ENCODE measurements around the gene DIAPH2. TPM values are rescaled to one million over a fixed set of nuclear protein-coding genes. Genes with fewer than 3 reads are reported as not detected.

DIAPH2 gene
- total and polyA plus RNA-seq, 2 donors from 2014 or later: 2.1 to 15.0 TPM

GRCh38 chrX:96764864-96765263, 80.2 kb downstream of the DIAPH2 start:
- TF ChIP-seq CTCF (IDR thresholded peaks at IDR 0.05; ENCODE audit: borderline replicate concordance, extremely low read depth, insufficient read depth): no peak
- no peaks in the 10 kb centered on the region for H3K27me3 ChIP-seq (ENCODE audit: control insufficient read depth, insufficient read depth, low read length)
- no peak for FAIRE-seq
- H3K36me3 ChIP-seq (ENCODE audit: control insufficient read depth in 2 of 3, insufficient read depth in 3 of 3, low read length in 3 of 3): no peaks in the 10 kb centered on the region
- intact Hi-C loops (cut with DNase I): no loop called here
- no peak overlapping the region for H3K9ac ChIP-seq (ENCODE audit: low read length in 3 of 3)
- no peak overlapping the region for H3K27ac ChIP-seq (ENCODE audit: low read depth in 2 of 2, low read length in 2 of 2)
- no peaks in the 10 kb centered on the region for H3K9me3 ChIP-seq (ENCODE audit: control insufficient read depth in 2 of 3, insufficient read depth in 1 of 3, low read length in 3 of 3)
- DNase-seq: no peak
- H3K4me3 ChIP-seq (ENCODE audit: low read length in 3 of 3): no peak overlapping the region
- no peaks in the 10 kb centered on the region for H3K4me1 ChIP-seq (ENCODE audit: control insufficient read depth in 2 of 3, insufficient read depth in 2 of 3, low read depth in 1 of 3, low read length in 3 of 3)

- Histone ChIP-seq H3K9ac (ENCODE audit: low read length in 3 of 3) (no peak overlapping the region), H3K27me3 (ENCODE audit: control insufficient read depth, insufficient read depth, low read length) (no peaks in the 10 kb centered on the region), H3K4me1 (ENCODE audit: control insufficient read depth in 2 of 3, insufficient read depth in 2 of 3, low read depth in 1 of 3, low read length in 3 of 3) (no peaks in the 10 kb centered on the region), H3K9me3 (ENCODE audit: control insufficient read depth in 2 of 3, insufficient read depth in 1 of 3, low read length in 3 of 3) (no peaks in the 10 kb centered on the region), H3K27ac (ENCODE audit: low read depth in 2 of 2, low read length in 2 of 2) (no peak overlapping the region), H3K36me3 (ENCODE audit: control insufficient read depth in 2 of 3, insufficient read depth in 3 of 3, low read length in 3 of 3) (no peaks in the 10 kb centered on the region), H3K4me3 (ENCODE audit: low read length in 3 of 3) (no peak overlapping the region)
- DNase-seq (peak in 2 of 5 donors; percentile 15 to 22), FAIRE-seq (peak; percentile 98)
- TF ChIP-seq CTCF (IDR thresholded peaks at IDR 0.05; ENCODE audit: borderline replicate concordance, extremely low read depth, insufficient read depth): peak; percentile 27
- intact Hi-C loops (cut with DNase I): no loop called here
Measured at GRCh38 chrX:96770315-96770714, 85.7 kb downstream of the DIAPH2 start.

- no peak overlapping the region for H3K27ac ChIP-seq (ENCODE audit: low read depth in 2 of 2, low read length in 2 of 2)
- intact Hi-C loops (cut with DNase I): no loop called here
- H3K4me1 ChIP-seq (ENCODE audit: control insufficient read depth in 2 of 3, insufficient read depth in 2 of 3, low read depth in 1 of 3, low read length in 3 of 3): no peaks in the 10 kb centered on the region
- H3K36me3 ChIP-seq (ENCODE audit: control insufficient read depth in 2 of 3, insufficient read depth in 3 of 3, low read length in 3 of 3): no peaks in the 10 kb centered on the region
- no peaks in the 10 kb centered on the region for H3K9me3 ChIP-seq (ENCODE audit: control insufficient read depth in 2 of 3, insufficient read depth in 1 of 3, low read length in 3 of 3)
- DNase-seq: no peak
- no peak for FAIRE-seq
- no peaks in the 10 kb centered on the region for H3K27me3 ChIP-seq (ENCODE audit: control insufficient read depth, insufficient read depth, low read length)
- TF ChIP-seq CTCF (IDR thresholded peaks at IDR 0.05; ENCODE audit: borderline replicate concordance, extremely low read depth, insufficient read depth): no peak
- no peak overlapping the region for H3K4me3 ChIP-seq (ENCODE audit: low read length in 3 of 3)
- no peak overlapping the region for H3K9ac ChIP-seq (ENCODE audit: low read length in 3 of 3)
Measured at GRCh38 chrX:96771486-96771885, 86.8 kb downstream of the DIAPH2 start.

GRCh38 chrX:96774116-96774515, 89.5 kb downstream of the DIAPH2 start:
- H3K4me1 ChIP-seq (ENCODE audit: control insufficient read depth in 2 of 3, insufficient read depth in 2 of 3, low read depth in 1 of 3, low read length in 3 of 3): no peaks in the 10 kb centered on the region
- H3K4me3 ChIP-seq (ENCODE audit: low read length in 3 of 3): no peak overlapping the region
- no peaks in the 10 kb centered on the region for H3K27me3 ChIP-seq (ENCODE audit: control insufficient read depth, insufficient read depth, low read length)
- DNase-seq (peak in 1 of 5 donors; percentile 0), FAIRE-seq (peak; percentile 79)
- H3K9me3 ChIP-seq (ENCODE audit: control insufficient read depth in 2 of 3, insufficient read depth in 1 of 3, low read length in 3 of 3): no peaks in the 10 kb centered on the region
- no peak overlapping the region for H3K9ac ChIP-seq (ENCODE audit: low read length in 3 of 3)
- intact Hi-C loops (cut with DNase I): no loop called here
- no peaks in the 10 kb centered on the region for H3K36me3 ChIP-seq (ENCODE audit: control insufficient read depth in 2 of 3, insufficient read depth in 3 of 3, low read length in 3 of 3)
- H3K27ac ChIP-seq (ENCODE audit: low read depth in 2 of 2, low read length in 2 of 2): no peak overlapping the region
- TF ChIP-seq CTCF (IDR thresholded peaks at IDR 0.05; ENCODE audit: borderline replicate concordance, extremely low read depth, insufficient read depth): no peak
